Suprapubic skin (tissue), 4 donors: ENCODE data around the gene PEAR1.

Source experiments
- CTCF ChIP-seq, 2 donors: fragments of 200-600 bp in 1 of 2; fragments of 450-650 bp in 1 of 2; sonication (generic) in 1 of 2; IDR thresholded peaks; one replicate each; pipeline ENCODE4 v1.5.1; 2016 to 2019; ENCODE audit warnings: antibody characterized with exemption in 2 of 2, mild to moderate bottlenecking in 1 of 2, moderate library complexity in 1 of 2
- EP300 ChIP-seq: sonication (generic); formaldehyde crosslinking; IDR thresholded peaks from one replicate; pipeline ENCODE4 v1.6.1; 2017; ENCODE audit warnings: antibody characterized with exemption
- POLR2A ChIP-seq, 2 donors: fragments of 450-650 bp; IDR thresholded peaks; one replicate each; pipeline ENCODE4 v1.6.1; 2017; ENCODE audit warnings: antibody characterized with exemption in 2 of 2, mild to moderate bottlenecking in 2 of 2, moderate library complexity in 2 of 2
- POLR2AphosphoS5 ChIP-seq, 3 donors: sonication (generic); formaldehyde crosslinking; IDR thresholded peaks; one replicate each; pipeline ENCODE4 v1.6.1; 2017; ENCODE audit warnings: antibody characterized with exemption in 3 of 3

GRCh38 chr1:156862997-156863599 lies 30.4 kb upstream of the PEAR1 start:
- TF ChIP-seq POLR2A (IDR thresholded peaks at IDR 0.05) (no peak), CTCF (IDR thresholded peaks at IDR 0.05) (no peak), POLR2AphosphoS5 (IDR thresholded peaks at IDR 0.05) (no peak), EP300 (no peak)
